ENCODE results near the gene MIOX.

The MIOX gene

DNA sequence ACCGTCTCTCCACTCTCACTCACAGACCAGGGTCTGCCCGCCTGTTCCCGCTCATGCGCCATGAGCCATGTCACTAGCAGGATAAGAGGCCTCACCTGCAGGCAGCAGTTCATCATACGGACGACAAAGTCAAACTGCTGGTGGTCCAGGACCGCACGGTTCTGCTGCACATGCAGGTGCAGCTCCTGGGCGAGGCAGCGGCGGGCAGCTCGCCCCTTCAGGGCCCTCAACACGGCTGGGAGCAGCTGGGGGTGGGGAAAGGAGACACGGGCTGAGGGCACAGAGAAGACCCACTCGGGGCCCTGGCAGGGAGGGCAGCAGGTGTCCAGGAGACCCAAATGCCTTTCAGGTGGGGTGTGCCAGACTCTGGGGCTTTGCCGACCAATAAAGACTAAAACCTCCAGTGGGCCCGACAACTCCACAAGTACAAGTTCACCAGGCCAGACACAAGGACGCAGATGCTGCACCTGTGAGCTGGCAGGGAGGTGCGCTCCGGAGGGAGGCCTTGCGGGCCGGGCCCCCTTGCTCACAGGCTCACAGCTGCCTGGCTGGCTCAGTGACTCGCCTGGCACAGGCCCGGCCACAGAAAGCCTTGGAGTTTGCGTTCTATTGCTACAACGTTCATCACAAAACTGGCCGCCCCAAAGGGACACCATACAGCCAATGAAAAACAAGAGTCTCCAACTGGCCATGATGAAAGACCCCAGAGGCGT is 23.3 kb upstream of the MIOX start:
- Histone ChIP-seq H3K4me1 (ENCODE audit: control insufficient read depth, insufficient read depth, low read length) (no peaks in the 10 kb centered on the region), H3K27ac (ENCODE audit: extremely low read depth, low read depth, low read length) (no peak overlapping the region), H3K4me3 (ENCODE audit: low read depth, low read length) (no peak overlapping the region), H3K9me3 (ENCODE audit: control insufficient read depth, insufficient read depth, low read depth, low read length) (no peaks in the 10 kb centered on the region), H3K36me3 (ENCODE audit: control insufficient read depth in 2 of 2, insufficient read depth in 1 of 2, low read length in 2 of 2) (peaks cover 4 to 100% of the 10 kb centered on the region in 2 experiments; a peak in 2 of 3 replicates)
- POLR2A ChIA-PET = no interaction called here
- TF ChIP-seq, protein P1, sequence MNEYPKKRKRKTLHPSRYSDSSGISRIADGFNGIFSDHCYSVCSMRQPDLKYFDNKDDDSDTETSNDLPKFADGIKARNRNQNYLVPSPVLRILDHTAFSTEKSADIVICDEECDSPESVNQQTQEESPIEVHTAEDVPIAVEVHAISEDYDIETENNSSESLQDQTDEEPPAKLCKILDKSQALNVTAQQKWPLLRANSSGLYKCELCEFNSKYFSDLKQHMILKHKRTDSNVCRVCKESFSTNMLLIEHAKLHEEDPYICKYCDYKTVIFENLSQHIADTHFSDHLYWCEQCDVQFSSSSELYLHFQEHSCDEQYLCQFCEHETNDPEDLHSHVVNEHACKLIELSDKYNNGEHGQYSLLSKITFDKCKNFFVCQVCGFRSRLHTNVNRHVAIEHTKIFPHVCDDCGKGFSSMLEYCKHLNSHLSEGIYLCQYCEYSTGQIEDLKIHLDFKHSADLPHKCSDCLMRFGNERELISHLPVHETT (tag by site-specific recombination; IDR thresholded peaks at IDR 0.05) = no peak
- TF ChIP-seq ZNF423 (tag by site-specific recombination; IDR thresholded peaks at IDR 0.05) = no peak
- no peak for TF ChIP-seq TRIM28 (IDR thresholded peaks at IDR 0.05; ENCODE audit: borderline replicate concordance, low read length)
- TF ChIP-seq ZBTB17 (tag by site-specific recombination; IDR thresholded peaks at IDR 0.05) = no peak
- TF ChIP-seq ZNF112 (tag by site-specific recombination; IDR thresholded peaks at IDR 0.05) = no peak
- TF ChIP-seq ZNF596 (tag by site-specific recombination; IDR thresholded peaks at IDR 0.05) = no peak
- TF ChIP-seq ZNF302 (tag by site-specific recombination; IDR thresholded peaks at IDR 0.05; ENCODE audit: low read depth) = no peak
- no peak for TF ChIP-seq ZNF24 (tag by site-specific recombination; IDR thresholded peaks at IDR 0.05)
- no peak for TF ChIP-seq ZNF214 (tag by site-specific recombination; IDR thresholded peaks at IDR 0.05; ENCODE audit: borderline replicate concordance)
- no peak for TF ChIP-seq ZNF10 (tag by site-specific recombination; IDR thresholded peaks at IDR 0.05)
- TF ChIP-seq ZNF529 (tag by site-specific recombination; IDR thresholded peaks at IDR 0.05; ENCODE audit: insufficient replicate concordance) = no peak
- TF ChIP-seq ZNF776 (tag by site-specific recombination; IDR thresholded peaks at IDR 0.05; ENCODE audit: borderline replicate concordance) = no peak
- TF ChIP-seq MYNN (tag by site-specific recombination; IDR thresholded peaks at IDR 0.05; ENCODE audit: borderline replicate concordance) = no peak
- TF ChIP-seq ZNF514 (tag by site-specific recombination; IDR thresholded peaks at IDR 0.05) = no peak
- TF ChIP-seq ZNF623 (tag by site-specific recombination; IDR thresholded peaks at IDR 0.05) = no peak
- TF ChIP-seq SP3 (tag by site-specific recombination; IDR thresholded peaks at IDR 0.05) = no peak
- CTCF ChIA-PET = interaction anchor here (0.7 to 1.7 kb wide), 3 partner anchors 10 to 305 kb away, joined by 3 to 6 read pairs (median 3); no protein-coding TSS in a partner anchor

- Histone ChIP-seq H3K4me3 (ENCODE audit: low read depth, low read length) (no peak overlapping the region), H3K9me3 (ENCODE audit: control insufficient read depth, insufficient read depth, low read depth, low read length) (no peaks in the 10 kb centered on the region), H3K27ac (ENCODE audit: extremely low read depth, low read depth, low read length) (no peak overlapping the region), H3K36me3 (ENCODE audit: control insufficient read depth in 2 of 2, insufficient read depth in 1 of 2, low read length in 2 of 2) (peaks cover 0 to 98% of the 10 kb centered on the region in 2 experiments; a peak in 2 of 3 replicates), H3K4me1 (ENCODE audit: control insufficient read depth, insufficient read depth, low read length) (no peaks in the 10 kb centered on the region)
- CTCF ChIA-PET = no interaction called here
- POLR2A ChIA-PET = no interaction called here
- TF ChIP-seq ZNF654 (tag by site-specific recombination; IDR thresholded peaks at IDR 0.05; ENCODE audit: low read depth) (no peak), ZBTB48 (tag by site-specific recombination; IDR thresholded peaks at IDR 0.05) (no peak), ZNF76 (tag by site-specific recombination; IDR thresholded peaks at IDR 0.05; ENCODE audit: borderline replicate concordance, low read depth) (no peak), IKZF3 (tag by site-specific recombination; IDR thresholded peaks at IDR 0.05) (no peak), ZNF24 (tag by site-specific recombination; IDR thresholded peaks at IDR 0.05) (no peak), ELK4 (IDR thresholded peaks at IDR 0.05; ENCODE audit: borderline replicate concordance, low read depth, low read length) (no peak), ZNF416 (tag by site-specific recombination; IDR thresholded peaks at IDR 0.05) (no peak), GLIS2 (tag by site-specific recombination; IDR thresholded peaks at IDR 0.05) (peak; percentile 33; the same call in 1 of the 2 replicates), ZNF433 (tag by site-specific recombination; IDR thresholded peaks at IDR 0.05; ENCODE audit: low read depth) (no peak), ZNF335 (tag by site-specific recombination; conservative IDR thresholded peaks at IDR 0.05) (no peak), HOXC10 (CRISPR knock-in tag; IDR thresholded peaks at IDR 0.05) (no peak), YY2 (tag by site-specific recombination; IDR thresholded peaks at IDR 0.05) (no peak)
- TF ChIP-seq, protein P2, sequence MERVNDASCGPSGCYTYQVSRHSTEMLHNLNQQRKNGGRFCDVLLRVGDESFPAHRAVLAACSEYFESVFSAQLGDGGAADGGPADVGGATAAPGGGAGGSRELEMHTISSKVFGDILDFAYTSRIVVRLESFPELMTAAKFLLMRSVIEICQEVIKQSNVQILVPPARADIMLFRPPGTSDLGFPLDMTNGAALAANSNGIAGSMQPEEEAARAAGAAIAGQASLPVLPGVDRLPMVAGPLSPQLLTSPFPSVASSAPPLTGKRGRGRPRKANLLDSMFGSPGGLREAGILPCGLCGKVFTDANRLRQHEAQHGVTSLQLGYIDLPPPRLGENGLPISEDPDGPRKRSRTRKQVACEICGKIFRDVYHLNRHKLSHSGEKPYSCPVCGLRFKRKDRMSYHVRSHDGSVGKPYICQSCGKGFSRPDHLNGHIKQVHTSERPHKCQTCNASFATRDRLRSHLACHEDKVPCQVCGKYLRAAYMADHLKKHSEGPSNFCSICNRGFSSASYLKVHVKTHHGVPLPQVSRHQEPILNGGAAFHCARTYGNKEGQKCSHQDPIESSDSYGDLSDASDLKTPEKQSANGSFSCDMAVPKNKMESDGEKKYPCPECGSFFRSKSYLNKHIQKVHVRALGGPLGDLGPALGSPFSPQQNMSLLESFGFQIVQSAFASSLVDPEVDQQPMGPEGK (tag by site-specific recombination; IDR thresholded peaks at IDR 0.05) = no peak
- TF ChIP-seq, protein P3, sequence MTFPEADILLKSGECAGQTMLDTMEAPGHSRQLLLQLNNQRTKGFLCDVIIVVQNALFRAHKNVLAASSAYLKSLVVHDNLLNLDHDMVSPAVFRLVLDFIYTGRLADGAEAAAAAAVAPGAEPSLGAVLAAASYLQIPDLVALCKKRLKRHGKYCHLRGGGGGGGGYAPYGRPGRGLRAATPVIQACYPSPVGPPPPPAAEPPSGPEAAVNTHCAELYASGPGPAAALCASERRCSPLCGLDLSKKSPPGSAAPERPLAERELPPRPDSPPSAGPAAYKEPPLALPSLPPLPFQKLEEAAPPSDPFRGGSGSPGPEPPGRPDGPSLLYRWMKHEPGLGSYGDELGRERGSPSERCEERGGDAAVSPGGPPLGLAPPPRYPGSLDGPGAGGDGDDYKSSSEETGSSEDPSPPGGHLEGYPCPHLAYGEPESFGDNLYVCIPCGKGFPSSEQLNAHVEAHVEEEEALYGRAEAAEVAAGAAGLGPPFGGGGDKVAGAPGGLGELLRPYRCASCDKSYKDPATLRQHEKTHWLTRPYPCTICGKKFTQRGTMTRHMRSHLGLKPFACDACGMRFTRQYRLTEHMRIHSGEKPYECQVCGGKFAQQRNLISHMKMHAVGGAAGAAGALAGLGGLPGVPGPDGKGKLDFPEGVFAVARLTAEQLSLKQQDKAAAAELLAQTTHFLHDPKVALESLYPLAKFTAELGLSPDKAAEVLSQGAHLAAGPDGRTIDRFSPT (tag by site-specific recombination; IDR thresholded peaks at IDR 0.05) = 0 out of 2 replicates have a peak, but pooled peaks have one; percentile 33
Observed at GRCh38 chr22:50464451-50464850, 22.2 kb upstream of the MIOX start.

All from HEK293 (cell line).